IMR-90 (cell line): ENCODE data around the gene OR6S1. TPM values are rescaled to one million over a fixed set of nuclear protein-coding genes. Genes with fewer than 3 reads are reported as not detected.

Experiments
- ATAC-seq: fragments of 200-7000 bp; cut with Tn5 transposase; 2 replicates; pipeline ENCODE4 v1.9.1; 2020; ENCODE audit warnings: low read depth, mild to moderate bottlenecking, moderate library complexity
- BruUV-seq: library from RNA; stranded (reverse); fragments of 400-500 nt; replicated peaks from 2 replicates; lab custom pipeline; 2021; lab: Mats Ljungman, UMichigan
- CTCF ChIA-PET: fragments of 300-600 bp; formaldehyde crosslinking; extraction: SDS; loops from one replicate; lab custom pipeline; 2021; ENCODE audit warnings: antibody characterized with exemption; lab: Yijun Ruan, JAX
- POLR2A ChIA-PET: fragments of 300-600 bp; sonication (Branson Sonifier 250); formaldehyde crosslinking; loops from one replicate; lab custom pipeline; 2022; ENCODE audit warnings: antibody characterized with exemption; ENCODE audit not compliant: unreplicated experiment; lab: Charles Lee
- DNase-seq: peaks from one replicate; pipeline ENCODE4 v3.0.0; 2013
- H2AFZ ChIP-seq: replicated peaks from 2 replicates; pipeline ENCODE3; 2013; ENCODE audit warnings: low read length, mild to moderate bottlenecking; ENCODE audit not compliant: poor library complexity
- H2AK5ac ChIP-seq: 2 replicates; pipeline ENCODE4 v1.6.1; 2013; ENCODE audit warnings: low read depth, low read length, inconsistent platforms
- H2AK9ac ChIP-seq: replicated peaks from 2 replicates; pipeline ENCODE3; 2013; ENCODE audit warnings: mild to moderate bottlenecking, low read depth, low read length, moderate library complexity; ENCODE audit not compliant: poor library complexity
- H2BK120ac ChIP-seq: 2 replicates; pipeline ENCODE4 v1.6.1; 2013; ENCODE audit warnings: low read depth, low read length, inconsistent platforms
- H2BK15ac ChIP-seq: 3 replicates; pipeline ENCODE4 v1.6.1; 2013; ENCODE audit warnings: low read depth, low read length, inconsistent platforms
- H2BK20ac ChIP-seq: 2 replicates; pipeline ENCODE4 v1.6.1; 2013; ENCODE audit warnings: low read depth, mild to moderate bottlenecking, inconsistent platforms, low read length, moderate library complexity
- H2BK5ac ChIP-seq: 2 replicates; pipeline ENCODE4 v1.6.1; 2013; ENCODE audit warnings: mild to moderate bottlenecking, low read depth, low read length, inconsistent platforms; ENCODE audit not compliant: poor library complexity, severe bottlenecking
- H3K14ac ChIP-seq: replicated peaks from 2 replicates; pipeline ENCODE4 v1.6.1; 2013; ENCODE audit warnings: low read depth, low read length, inconsistent platforms
- H3K18ac ChIP-seq: 2 replicates; pipeline ENCODE4 v1.6.1; 2013; ENCODE audit warnings: low read depth, low read length, control low read depth
- H3K23ac ChIP-seq: 2 replicates; pipeline ENCODE4 v1.6.1; 2013; ENCODE audit warnings: low read depth, low read length, inconsistent platforms
- H3K27ac ChIP-seq: 2 replicates; pipeline ENCODE4 v1.5.1; 2013; ENCODE audit warnings: mild to moderate bottlenecking, control low read depth, low read length; ENCODE audit not compliant: insufficient read depth
- H3K27me3 ChIP-seq: 2 replicates; pipeline ENCODE4 v1.6.1; 2013; ENCODE audit warnings: low read length; ENCODE audit not compliant: control insufficient read depth, insufficient read depth
- H3K36me3 ChIP-seq: 2 replicates; pipeline ENCODE4 v1.6.1; 2013; ENCODE audit warnings: low read length, mixed read lengths; ENCODE audit not compliant: control insufficient read depth, insufficient read depth
- H3K4ac ChIP-seq: 2 replicates; pipeline ENCODE4 v1.6.1; 2013; ENCODE audit warnings: low read depth, low read length, inconsistent platforms
- H3K4me1 ChIP-seq: 2 replicates; pipeline ENCODE4 v1.6.1; 2013; ENCODE audit warnings: low read length, mixed read lengths; ENCODE audit not compliant: control insufficient read depth, insufficient read depth
- H3K4me2 ChIP-seq: 2 replicates; pipeline ENCODE4 v1.6.1; 2013; ENCODE audit warnings: low read depth, mild to moderate bottlenecking, control low read depth, low read length, moderate library complexity
- H3K4me3 ChIP-seq: 2 replicates; pipeline ENCODE4 v1.5.1; 2013; ENCODE audit warnings: low read depth, mild to moderate bottlenecking, control low read depth, low read length, moderate library complexity; ENCODE audit not compliant: insufficient read depth
- H3K56ac ChIP-seq: 2 replicates; pipeline ENCODE4 v1.6.1; 2013; ENCODE audit warnings: low read length, inconsistent platforms; ENCODE audit not compliant: insufficient read depth; ENCODE audit errors: extremely low read depth
- H3K79me1 ChIP-seq, 2 experiments: 2 replicates each; pipeline ENCODE4 v1.6.1; 2013; ENCODE audit warnings: low read length in 2 of 2, inconsistent platforms in 1 of 2, low read depth in 1 of 2
- H3K9ac ChIP-seq: 2 replicates; pipeline ENCODE4 v1.6.1; 2013; ENCODE audit warnings: low read depth, low read length, control low read depth
- H3K9me1 ChIP-seq: 2 replicates; pipeline ENCODE4 v1.6.1; 2013; ENCODE audit warnings: low read length, inconsistent platforms; ENCODE audit not compliant: insufficient read depth
- H3K9me3 ChIP-seq: 2 replicates; pipeline ENCODE4 v1.6.1; 2013; ENCODE audit warnings: low read length; ENCODE audit not compliant: control insufficient read depth, insufficient read depth
- H4K20me1 ChIP-seq: 2 replicates; pipeline ENCODE4 v1.6.1; 2013; ENCODE audit warnings: low read length, inconsistent platforms; ENCODE audit not compliant: insufficient read depth
- H4K5ac ChIP-seq: 2 replicates; pipeline ENCODE4 v1.6.1; 2013; ENCODE audit warnings: mild to moderate bottlenecking, low read depth, low read length, control low read depth
- H4K8ac ChIP-seq, 2 experiments: 2 replicates each; pipeline ENCODE4 v1.6.1; 2013; ENCODE audit warnings: low read depth in 2 of 2, low read length in 2 of 2, control low read depth in 1 of 2, inconsistent platforms in 1 of 2
- H4K91ac ChIP-seq: 2 replicates; pipeline ENCODE4 v1.6.1; 2013; ENCODE audit warnings: low read depth, low read length, inconsistent platforms; ENCODE audit not compliant: insufficient read depth
- CHD1 ChIP-seq: IDR thresholded peaks from 2 replicates; pipeline ENCODE4 v1.6.1; 2012; ENCODE audit warnings: low read depth, low read length, improper control_type of control experiment
- FOS ChIP-seq: fragments of 150-350 bp; IDR thresholded peaks from 2 replicates; pipeline ENCODE4 v1.6.1; 2016; ENCODE audit warnings: low read depth, low read length
- MAFK ChIP-seq: IDR thresholded peaks from 2 replicates; pipeline ENCODE4 v1.6.1; 2012; ENCODE audit warnings: low read depth, low read length, improper control_type of control experiment
- MAZ ChIP-seq: IDR thresholded peaks from 2 replicates; pipeline ENCODE4 v1.6.1; 2012; ENCODE audit warnings: low read depth, mild to moderate bottlenecking, low read length, improper control_type of control experiment, moderate library complexity, borderline replicate concordance
- MXI1 ChIP-seq: IDR thresholded peaks from 2 replicates; pipeline ENCODE4 v1.6.1; 2012; ENCODE audit warnings: low read depth, mild to moderate bottlenecking, low read length, moderate library complexity, borderline replicate concordance
- NFE2L2 ChIP-seq: fragments of 150-350 bp; IDR thresholded peaks from 2 replicates; pipeline ENCODE4 v1.6.1; 2016; ENCODE audit warnings: low read depth, mild to moderate bottlenecking, low read length
- POLR2A ChIP-seq: IDR thresholded peaks from 2 replicates; pipeline ENCODE4 v1.6.1; 2012; ENCODE audit warnings: mild to moderate bottlenecking, low read depth, low read length
- RCOR1 ChIP-seq: IDR thresholded peaks from 2 replicates; pipeline ENCODE4 v1.6.1; 2012; ENCODE audit warnings: mild to moderate bottlenecking, low read length, improper control_type of control experiment; ENCODE audit not compliant: insufficient replicate concordance
- RFX5 ChIP-seq: IDR thresholded peaks from 2 replicates; pipeline ENCODE4 v1.8.0; 2012; ENCODE audit warnings: low read depth, mild to moderate bottlenecking, low read length, moderate library complexity
- SMC3 ChIP-seq: fragments of 150-350 bp; IDR thresholded peaks from 2 replicates; pipeline ENCODE4 v1.6.1; 2016; ENCODE audit warnings: low read depth, mild to moderate bottlenecking, antibody characterized with exemption, low read length, moderate library complexity
- WGBS, 2 experiments: methylation state at CpG; one replicate each; pipeline versions ENCODE4 v1.1.5 to v1.1.7; 2013; ENCODE audit warnings: missing lambda C conversion rate in 2 of 2; ENCODE audit not compliant: insufficient read length in 1 of 2; ENCODE audit errors: extremely low coverage in 2 of 2; 5-methylcytosine and 5-hydroxymethylcytosine counted together
- dilution Hi-C: fragments of 300-500 bp; cut with HindIII; formaldehyde crosslinking; loops from one replicate; pipeline ENCODE4 v1.14.3; 2018; ENCODE audit warnings: low sequenced_read_pairs; ENCODE audit not compliant: unreplicated experiment
- in situ Hi-C: fragments of 300-500 bp; cut with MboI; formaldehyde crosslinking; loops from 3 replicates; pipeline ENCODE4 v1.14.3; 2019; ENCODE audit warnings: low sequenced_read_pairs, inconsistent platforms, mixed read lengths
- intact Hi-C: fragments of 100-400 bp; cut with micrococcal nuclease; formaldehyde crosslinking; loops from 2 replicates; pipeline ENCODE4 v1.10.0; 2022
- polyA plus RNA-seq, 3 experiments: library from polyadenylated mRNA; depleted of rRNA; stranded (reverse); fragments of >200 nt; gene quantifications; 2 replicates each; pipeline ENCODE4 v1.2.3, GENCODE V29; 2012; ENCODE audit warnings: low replicate concordance in 1 of 3
- total RNA-seq: library from RNA; depleted of rRNA; stranded (reverse); fragments of >200 nt; gene quantifications from 2 replicates; pipeline ENCODE4 v1.2.3, GENCODE V29; 2012
- TF ChIP-seq, protein P1 (sequence below): conservative IDR thresholded peaks from 2 replicates; pipeline ENCODE4 v1.5.1; 2012; ENCODE audit warnings: mild to moderate bottlenecking, low read depth, low read length, improper control_type of control experiment
- TF ChIP-seq, protein P2 (sequence below): fragments of 150-350 bp; IDR thresholded peaks from 2 replicates; pipeline ENCODE4 v1.6.1; 2016; ENCODE audit warnings: low read depth, mild to moderate bottlenecking, low read length, moderate library complexity, borderline replicate concordance

The OR6S1 gene
- total and polyA plus RNA-seq, 2 of the 4 experiments (the other 2 are of a cell fraction) = not detected

DNA sequence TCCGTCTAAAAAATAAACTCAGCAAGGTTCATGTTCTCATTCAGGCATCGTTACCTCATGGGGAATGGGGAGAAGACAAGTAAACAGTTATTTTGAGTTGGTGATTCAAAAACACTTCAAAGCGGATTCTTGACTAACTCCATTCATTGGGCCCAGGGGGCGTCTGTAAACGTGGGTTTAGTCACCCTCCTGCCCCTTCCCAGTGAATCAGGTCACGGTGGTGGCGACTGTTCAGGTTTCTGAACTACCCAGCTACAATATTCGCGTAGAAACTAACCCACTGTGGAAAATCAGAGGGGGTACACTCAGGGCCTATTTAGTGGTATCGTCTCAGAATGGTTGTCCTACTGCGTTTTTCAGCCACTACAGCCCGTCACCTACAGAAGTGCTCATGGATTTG lies 15.2 kb downstream of the OR6S1 start:
- intact Hi-C loops (no loop called here), dilution Hi-C loops (no loop called here), in situ Hi-C loops (no loop called here)
- Histone ChIP-seq H3K23ac (no peak overlapping the region), H2AK5ac (no peak overlapping the region), H2BK5ac (no peak overlapping the region), H3K4me2 (peak overlapping the region; percentile 75), H3K9ac (no peak overlapping the region), H4K91ac (no peak overlapping the region), H3K14ac (no peak overlapping the region), H3K18ac (no peak overlapping the region), H2BK120ac (no peak overlapping the region), H3K4me1 (peaks cover 4% of the 10 kb centered on the region; the same call in 1 of the 2 replicates), H2AK9ac (no peak overlapping the region), H3K27me3 (peaks cover 12% of the 10 kb centered on the region), H3K56ac (no peak overlapping the region), H3K4ac (no peak overlapping the region), H3K4me3 (no peak overlapping the region), H4K20me1 (peaks cover 4% of the 10 kb centered on the region; the same call in 1 of the 2 replicates), H4K5ac (no peak overlapping the region), H4K8ac (no peak overlapping the region), H3K27ac (no peak overlapping the region), H3K79me1 (no peaks in the 10 kb centered on the region), H3K36me3 (no peaks in the 10 kb centered on the region), H3K9me3 (no peaks in the 10 kb centered on the region), H2BK15ac (no peak overlapping the region), H3K9me1 (no peaks in the 10 kb centered on the region), H2AFZ (no peak overlapping the region), H2BK20ac (no peak overlapping the region)
- BruUV-seq = no TSS peak
- no peak for TF ChIP-seq MAZ
- no peak for TF ChIP-seq RCOR1
- no peak for TF ChIP-seq CHD1
- TF ChIP-seq POLR2A = no peak
- TF ChIP-seq FOS = no peak
- TF ChIP-seq, protein P1, sequence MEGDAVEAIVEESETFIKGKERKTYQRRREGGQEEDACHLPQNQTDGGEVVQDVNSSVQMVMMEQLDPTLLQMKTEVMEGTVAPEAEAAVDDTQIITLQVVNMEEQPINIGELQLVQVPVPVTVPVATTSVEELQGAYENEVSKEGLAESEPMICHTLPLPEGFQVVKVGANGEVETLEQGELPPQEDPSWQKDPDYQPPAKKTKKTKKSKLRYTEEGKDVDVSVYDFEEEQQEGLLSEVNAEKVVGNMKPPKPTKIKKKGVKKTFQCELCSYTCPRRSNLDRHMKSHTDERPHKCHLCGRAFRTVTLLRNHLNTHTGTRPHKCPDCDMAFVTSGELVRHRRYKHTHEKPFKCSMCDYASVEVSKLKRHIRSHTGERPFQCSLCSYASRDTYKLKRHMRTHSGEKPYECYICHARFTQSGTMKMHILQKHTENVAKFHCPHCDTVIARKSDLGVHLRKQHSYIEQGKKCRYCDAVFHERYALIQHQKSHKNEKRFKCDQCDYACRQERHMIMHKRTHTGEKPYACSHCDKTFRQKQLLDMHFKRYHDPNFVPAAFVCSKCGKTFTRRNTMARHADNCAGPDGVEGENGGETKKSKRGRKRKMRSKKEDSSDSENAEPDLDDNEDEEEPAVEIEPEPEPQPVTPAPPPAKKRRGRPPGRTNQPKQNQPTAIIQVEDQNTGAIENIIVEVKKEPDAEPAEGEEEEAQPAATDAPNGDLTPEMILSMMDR = no peak
- no peak for TF ChIP-seq MAFK
- no peak for TF ChIP-seq SMC3
- TF ChIP-seq, protein P2, sequence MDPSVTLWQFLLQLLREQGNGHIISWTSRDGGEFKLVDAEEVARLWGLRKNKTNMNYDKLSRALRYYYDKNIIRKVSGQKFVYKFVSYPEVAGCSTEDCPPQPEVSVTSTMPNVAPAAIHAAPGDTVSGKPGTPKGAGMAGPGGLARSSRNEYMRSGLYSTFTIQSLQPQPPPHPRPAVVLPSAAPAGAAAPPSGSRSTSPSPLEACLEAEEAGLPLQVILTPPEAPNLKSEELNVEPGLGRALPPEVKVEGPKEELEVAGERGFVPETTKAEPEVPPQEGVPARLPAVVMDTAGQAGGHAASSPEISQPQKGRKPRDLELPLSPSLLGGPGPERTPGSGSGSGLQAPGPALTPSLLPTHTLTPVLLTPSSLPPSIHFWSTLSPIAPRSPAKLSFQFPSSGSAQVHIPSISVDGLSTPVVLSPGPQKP = no peak
- no peak for TF ChIP-seq RFX5
- no peak for TF ChIP-seq MXI1
- TF ChIP-seq NFE2L2 = no peak
- ATAC-seq (no peak), DNase-seq (no peak)
- POLR2A ChIA-PET = no interaction called here
- CTCF ChIA-PET = no interaction called here
- no CpG with 5 or more reads among the region's 12 CpGs for WGBS, 2 experiments
